GM12801 (cell line): ENCODE data around the gene SPACA9.

Source experiments
- TF ChIP-seq, protein P1 (sequence below): IDR thresholded peaks from one replicate; pipeline ENCODE4 v1.5.1; 2011; ENCODE audit warnings: control low read depth; ENCODE audit not compliant: insufficient read length; ENCODE audit errors: extremely low read depth

The SPACA9 gene

GRCh38 chr9:132898051-132898450 is 19.4 kb downstream of the SPACA9 start:
- TF ChIP-seq, protein P1, sequence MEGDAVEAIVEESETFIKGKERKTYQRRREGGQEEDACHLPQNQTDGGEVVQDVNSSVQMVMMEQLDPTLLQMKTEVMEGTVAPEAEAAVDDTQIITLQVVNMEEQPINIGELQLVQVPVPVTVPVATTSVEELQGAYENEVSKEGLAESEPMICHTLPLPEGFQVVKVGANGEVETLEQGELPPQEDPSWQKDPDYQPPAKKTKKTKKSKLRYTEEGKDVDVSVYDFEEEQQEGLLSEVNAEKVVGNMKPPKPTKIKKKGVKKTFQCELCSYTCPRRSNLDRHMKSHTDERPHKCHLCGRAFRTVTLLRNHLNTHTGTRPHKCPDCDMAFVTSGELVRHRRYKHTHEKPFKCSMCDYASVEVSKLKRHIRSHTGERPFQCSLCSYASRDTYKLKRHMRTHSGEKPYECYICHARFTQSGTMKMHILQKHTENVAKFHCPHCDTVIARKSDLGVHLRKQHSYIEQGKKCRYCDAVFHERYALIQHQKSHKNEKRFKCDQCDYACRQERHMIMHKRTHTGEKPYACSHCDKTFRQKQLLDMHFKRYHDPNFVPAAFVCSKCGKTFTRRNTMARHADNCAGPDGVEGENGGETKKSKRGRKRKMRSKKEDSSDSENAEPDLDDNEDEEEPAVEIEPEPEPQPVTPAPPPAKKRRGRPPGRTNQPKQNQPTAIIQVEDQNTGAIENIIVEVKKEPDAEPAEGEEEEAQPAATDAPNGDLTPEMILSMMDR: no peak

DNA sequence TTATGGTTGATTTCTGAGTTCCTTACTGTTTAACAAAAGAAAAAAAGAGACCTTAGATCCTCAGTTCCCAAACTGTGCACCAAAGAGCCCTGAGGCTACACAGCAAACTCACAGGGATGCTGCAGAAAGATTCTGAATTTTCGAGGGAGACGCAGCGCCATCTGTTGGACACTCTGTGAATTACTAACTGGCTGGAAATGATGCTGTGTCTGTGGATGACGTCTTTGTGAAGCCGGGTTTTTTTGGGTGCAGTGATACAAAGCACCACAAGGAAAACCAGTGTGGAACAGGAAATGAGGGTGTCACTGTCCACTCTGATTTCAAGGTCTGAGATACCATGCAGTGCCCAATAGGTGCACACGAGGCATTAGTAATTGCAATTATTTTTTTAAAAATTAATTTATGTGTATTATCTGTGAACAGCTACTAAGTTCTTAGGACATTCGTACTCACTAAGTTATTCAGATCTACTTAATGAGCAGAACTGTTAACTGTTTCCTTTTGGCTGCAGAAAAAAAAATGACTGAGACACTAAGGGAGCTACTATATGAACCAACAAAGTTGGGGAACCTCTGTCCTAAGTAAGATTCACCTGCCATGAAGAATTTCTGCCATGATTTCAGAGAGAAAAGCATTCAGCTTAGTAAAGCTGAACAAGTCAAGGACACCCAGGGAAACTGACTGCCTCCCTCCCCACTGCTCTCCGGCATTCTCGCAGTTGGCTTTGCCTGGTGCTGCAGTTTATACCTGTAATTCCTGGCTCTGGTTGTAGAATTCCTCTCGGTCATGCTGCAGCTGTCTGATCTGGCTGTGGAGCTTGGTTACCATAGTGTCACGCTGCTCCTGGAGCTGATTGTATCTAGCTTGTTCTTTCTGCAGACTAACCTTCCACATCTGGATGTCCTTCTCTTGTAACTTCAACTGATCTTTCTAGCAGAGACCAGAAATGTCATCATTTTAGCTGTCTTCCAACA is 23.4 kb downstream of the SPACA9 start:
- TF ChIP-seq, protein P1: peak; percentile 54

- TF ChIP-seq, protein P1: no peak
These were observed 25.1 kb downstream of the SPACA9 start for GRCh38 chr9:132903574-132904492.

DNA sequence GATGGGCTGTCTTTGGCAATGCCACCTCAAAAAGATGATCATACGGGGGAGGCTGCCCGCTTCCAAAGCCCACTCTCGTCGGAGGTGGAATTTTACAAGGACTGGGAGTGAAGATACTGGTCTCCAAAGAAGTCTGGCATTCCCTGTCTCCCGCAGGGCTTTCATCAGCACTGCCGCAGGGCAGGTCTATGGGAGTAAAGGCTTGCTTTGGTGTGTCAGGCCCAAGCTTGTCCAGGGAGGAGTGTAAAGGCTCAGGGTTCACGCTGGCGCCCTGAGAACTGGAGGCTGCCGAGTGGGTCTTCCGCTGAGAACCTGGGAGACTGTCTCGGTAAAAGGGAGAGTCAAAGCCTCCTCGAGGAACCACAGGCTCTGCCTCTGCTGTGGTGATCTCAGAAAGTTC is 27.0 kb downstream of the SPACA9 start:
- TF ChIP-seq, protein P1: no peak

GRCh38 chr9:132908635-132909034 is 29.9 kb downstream of the SPACA9 start:
- TF ChIP-seq, protein P1: no peak

DNA sequence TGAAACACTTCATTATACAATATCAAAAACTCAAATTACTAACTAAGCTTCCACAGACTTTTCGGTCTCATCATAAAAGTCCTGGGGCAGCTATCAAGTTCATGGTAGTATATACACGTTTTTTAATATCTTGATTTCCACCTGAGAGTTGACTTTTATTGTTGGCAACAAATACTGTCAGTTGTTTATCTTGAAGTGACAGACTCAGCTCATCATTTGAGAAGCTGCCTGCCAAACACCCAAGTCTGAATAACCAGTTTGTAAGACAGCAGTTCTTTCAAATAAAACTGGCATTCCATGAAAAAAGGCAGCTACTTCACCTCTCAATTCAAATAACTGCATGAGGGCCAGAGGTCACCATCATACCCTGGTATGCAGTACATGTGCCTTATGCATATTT is 30.6 kb downstream of the SPACA9 start:
- TF ChIP-seq, protein P1: no peak

- TF ChIP-seq, protein P1: no peak
These were observed 31.7 kb downstream of the SPACA9 start for GRCh38 chr9:132910376-132910775.
